ENCODE measurements around the gene TCF12.

TCF12 gene

GRCh38 chr15:56978898-56979662 lies 60.6 kb downstream of the TCF12 start:
- H3K4me3 ChIP-seq (replicated peaks; ENCODE audit: low read depth, low read length), result no peak overlapping the region
- TF ChIP-seq CTCF (IDR thresholded peaks at IDR 0.05; ENCODE audit: low read depth, low read length, missing control alignments), result no peak
- DNase-seq (ENCODE audit: extremely low read depth, low read depth), result no peak

- TF ChIP-seq CTCF (IDR thresholded peaks at IDR 0.05; ENCODE audit: low read depth, low read length, missing control alignments), result no peak
- DNase-seq (ENCODE audit: extremely low read depth, low read depth), result no peak
- H3K4me3 ChIP-seq (replicated peaks; ENCODE audit: low read depth, low read length), result no peak overlapping the region
Measured at GRCh38 chr15:56980473-56980872, 62.0 kb downstream of the TCF12 start.

GRCh38 chr15:56981160-56981559 lies 62.7 kb downstream of the TCF12 start:
- DNase-seq (ENCODE audit: extremely low read depth, low read depth), result no peak
- H3K4me3 ChIP-seq (replicated peaks; ENCODE audit: low read depth, low read length), result no peak overlapping the region
- no peak for TF ChIP-seq CTCF (IDR thresholded peaks at IDR 0.05; ENCODE audit: low read depth, low read length, missing control alignments)

DNA sequence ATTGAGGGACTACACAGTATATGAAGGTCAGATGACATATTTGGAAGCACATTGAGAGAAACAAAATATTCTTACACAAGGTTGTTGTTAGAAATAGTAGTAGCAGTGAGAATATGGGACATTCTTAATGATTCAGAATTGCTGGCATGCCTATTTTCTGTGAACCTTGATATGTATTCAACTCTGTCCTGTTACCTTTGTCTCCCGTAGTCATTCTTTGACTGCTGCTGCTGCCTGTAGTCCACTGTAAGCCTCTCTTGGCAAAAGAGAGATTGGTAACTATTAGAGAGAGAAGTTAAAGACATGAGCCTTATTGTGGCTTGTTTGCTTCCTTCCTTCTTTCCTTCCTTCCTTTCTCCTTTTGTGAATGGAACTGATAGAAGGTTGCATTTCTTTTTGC lies 64.5 kb downstream of the TCF12 start:
- no peak overlapping the region for H3K4me3 ChIP-seq (replicated peaks; ENCODE audit: low read depth, low read length)
- TF ChIP-seq CTCF (IDR thresholded peaks at IDR 0.05; ENCODE audit: low read depth, low read length, missing control alignments), result no peak
- DNase-seq (ENCODE audit: extremely low read depth, low read depth), result no peak

GRCh38 chr15:56984681-56985481 lies 66.4 kb downstream of the TCF12 start:
- no peak for DNase-seq (ENCODE audit: extremely low read depth, low read depth)
- no peak overlapping the region for H3K4me3 ChIP-seq (replicated peaks; ENCODE audit: low read depth, low read length)
- TF ChIP-seq CTCF (IDR thresholded peaks at IDR 0.05; ENCODE audit: low read depth, low read length, missing control alignments), result no peak

GRCh38 chr15:56985856-56986255 lies 67.4 kb downstream of the TCF12 start:
- no peak for TF ChIP-seq CTCF (IDR thresholded peaks at IDR 0.05; ENCODE audit: low read depth, low read length, missing control alignments)
- no peak for DNase-seq (ENCODE audit: extremely low read depth, low read depth)
- H3K4me3 ChIP-seq (replicated peaks; ENCODE audit: low read depth, low read length), result no peak overlapping the region

All from HFF-Myc (cell line).